Activated CD4-positive, alpha-beta T cell treated with anti-CD3 and anti-CD28 coated beads for 1 hour (primary cell): ENCODE measurements around the gene MILR1.
"Not testable (repeated sequence)": the region's sequence is repeated elsewhere in the genome, so short reads cannot be mapped to it uniquely, and the experiment has no call there.

Experiments used
- DNase-seq: peaks from one replicate; pipeline ENCODE4 v3.0.0-alpha.2; 2020

Gene MILR1

GRCh38 chr17:64448665-64449512 lies at the start of gene MILR1:
Gene MILR1, plus strand, starts transcription at chr17:64449115. Its CDS starts 54 bp downstream, at chr17:64449169.
- DNase-seq = no peak

- DNase-seq = no peak
These were observed 49.2 kb upstream of the MILR1 start for GRCh38 chr17:64399767-64400156.

GRCh38 chr17:64400642-64401041 lies 48.3 kb upstream of the MILR1 start:
- DNase-seq = no peak

DNA sequence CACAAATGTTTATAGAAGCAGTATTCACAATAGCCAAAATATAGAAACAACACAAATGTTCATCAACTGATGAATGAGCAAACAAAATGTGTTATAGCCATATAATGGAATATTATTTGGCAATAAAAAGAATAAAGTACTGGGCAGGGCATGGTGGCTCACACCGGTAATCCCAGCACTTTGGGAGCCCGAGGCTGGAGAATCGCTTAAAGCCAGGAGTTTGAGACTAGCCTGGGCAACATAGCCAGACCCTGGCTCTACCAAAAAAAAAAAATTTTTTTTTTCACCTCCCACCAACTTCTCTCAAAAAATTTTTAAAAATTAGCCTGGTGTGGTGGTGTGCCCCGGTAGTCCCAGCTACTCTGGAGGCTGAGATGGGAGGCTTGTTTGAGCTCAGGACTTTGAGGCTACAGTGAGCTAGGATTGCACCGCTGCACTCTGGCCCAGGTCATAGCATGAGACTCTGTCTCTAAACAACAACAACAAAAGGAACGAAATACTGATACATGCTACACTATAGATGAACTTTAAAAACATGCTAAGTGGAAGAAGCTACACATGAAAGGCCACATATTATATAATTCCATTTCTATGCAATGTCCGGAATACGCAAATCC lies 47.6 kb upstream of the MILR1 start:
- no peak for DNase-seq

DNA sequence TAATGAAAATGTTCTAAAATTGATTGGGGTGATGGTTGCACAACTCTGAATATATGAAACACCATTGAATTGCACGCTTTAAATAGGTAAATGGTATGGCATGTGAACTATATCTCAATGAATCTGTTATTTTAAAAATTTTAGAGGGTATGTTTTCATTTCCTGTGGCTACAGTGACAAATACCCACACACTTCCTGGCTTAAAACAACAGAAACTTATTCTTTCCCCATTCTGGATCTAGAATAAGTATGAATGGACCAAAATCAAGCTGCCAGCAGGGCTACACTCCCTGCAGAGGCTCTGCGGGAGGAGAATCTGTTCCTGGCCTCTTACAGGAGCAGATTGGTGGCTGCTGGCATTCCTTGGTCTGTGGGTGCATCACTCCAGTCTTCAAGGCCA lies 47.0 kb upstream of the MILR1 start:
- DNase-seq = no peak

DNA sequence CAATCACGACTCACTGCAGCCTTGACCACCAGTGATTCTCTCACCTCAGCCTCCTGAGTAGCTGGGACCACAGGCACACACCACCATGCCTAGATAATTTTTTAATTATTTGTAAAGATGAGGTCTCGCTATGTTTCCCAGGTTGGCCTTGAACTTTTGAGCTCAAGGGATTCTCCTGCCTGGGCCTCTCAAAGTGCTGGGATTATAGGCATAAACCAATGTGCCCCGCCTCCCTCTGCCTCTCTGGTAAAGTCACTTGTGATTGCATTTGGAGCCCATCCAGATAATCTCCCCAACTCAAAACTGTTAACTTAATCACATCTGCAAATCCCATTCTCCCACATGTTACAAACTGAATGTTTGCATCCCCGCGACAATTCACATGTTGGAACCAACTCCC lies 46.4 kb upstream of the MILR1 start:
- no peak for DNase-seq

- DNase-seq = no peak
These were observed 44.9 kb upstream of the MILR1 start for GRCh38 chr17:64403881-64404460.

DNA sequence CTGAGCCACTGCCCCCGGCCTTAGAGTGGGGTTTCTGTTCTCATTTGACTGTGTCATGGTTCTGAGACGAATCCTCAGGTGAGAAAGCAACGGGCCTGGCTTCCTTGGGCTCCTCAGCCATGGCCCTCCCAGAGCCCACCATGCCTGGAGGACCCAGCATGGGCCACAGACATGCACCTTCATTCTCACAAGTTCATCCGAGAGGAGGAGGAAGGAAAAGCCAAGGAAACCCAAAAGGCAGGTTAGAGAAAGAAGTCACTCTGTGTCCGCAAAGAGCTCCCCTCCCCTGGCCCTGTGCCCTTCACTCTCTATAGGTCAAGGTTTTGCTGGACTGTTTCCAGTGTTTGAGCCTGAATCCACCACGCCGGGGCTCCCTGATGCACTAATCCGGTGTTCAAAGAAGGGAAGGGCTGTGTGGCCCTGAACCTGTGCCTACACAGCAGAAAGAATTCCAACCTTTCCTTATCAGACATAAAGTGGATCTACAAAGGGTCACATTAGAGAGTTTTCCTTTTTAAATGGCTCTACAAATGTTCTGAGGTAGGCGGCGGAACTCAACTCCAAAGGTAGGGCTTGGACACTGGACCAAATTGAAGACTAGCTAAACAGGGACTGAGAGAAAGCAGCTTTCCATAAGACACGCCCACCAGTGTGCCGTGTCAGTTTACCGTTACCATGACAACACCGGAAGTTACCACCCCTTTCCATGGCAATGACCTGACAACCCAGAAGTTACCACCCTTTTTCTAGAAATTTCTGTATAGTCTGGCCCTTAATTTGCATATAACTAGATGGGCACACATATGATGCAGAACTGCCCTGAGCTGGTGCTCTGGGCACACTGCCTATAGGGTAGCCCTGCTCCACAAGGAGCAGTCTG lies 42.4 kb upstream of the MILR1 start:
- DNase-seq = no peak

GRCh38 chr17:64410750-64411490 lies 38.0 kb upstream of the MILR1 start:
- no peak for DNase-seq

DNA sequence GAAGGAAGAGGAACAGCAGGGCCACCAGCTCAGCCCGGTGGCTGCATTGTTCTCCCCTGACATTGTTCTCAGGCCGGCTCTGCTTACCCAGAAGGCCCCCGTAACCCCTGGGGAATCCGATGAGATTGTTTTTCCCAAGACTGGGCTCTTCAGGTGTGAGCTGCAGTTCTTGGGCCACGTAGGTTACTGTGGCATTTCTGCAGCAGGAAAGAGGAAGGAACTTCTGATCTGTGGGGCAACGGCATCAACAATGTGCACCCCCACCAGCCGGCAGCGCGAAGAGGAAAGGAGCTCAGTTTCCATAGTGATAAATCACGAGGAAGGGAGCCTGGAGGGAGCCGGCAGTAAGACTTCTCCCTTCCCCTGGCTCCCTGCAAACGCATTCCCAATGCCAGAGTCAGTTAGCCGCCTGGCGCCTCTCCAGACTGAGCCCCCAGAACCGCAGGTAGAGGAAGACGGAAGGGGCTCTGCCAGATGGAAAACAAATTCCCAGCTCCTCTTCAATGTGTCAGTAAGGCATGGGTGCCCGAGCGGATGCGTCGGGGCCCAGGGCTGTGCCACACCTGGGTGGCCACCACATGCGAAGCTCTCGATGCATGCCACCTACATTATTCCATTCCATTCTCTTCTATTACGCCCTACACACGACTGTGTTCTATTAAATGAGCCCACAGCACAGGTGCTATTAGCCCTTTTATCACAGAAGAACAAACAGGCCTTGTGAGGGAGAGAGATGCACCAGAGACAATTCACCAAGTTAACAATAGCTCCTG lies 36.7 kb upstream of the MILR1 start:
- no peak for DNase-seq

- DNase-seq = no peak
These were observed 36.0 kb upstream of the MILR1 start for GRCh38 chr17:64412944-64413381.

DNA sequence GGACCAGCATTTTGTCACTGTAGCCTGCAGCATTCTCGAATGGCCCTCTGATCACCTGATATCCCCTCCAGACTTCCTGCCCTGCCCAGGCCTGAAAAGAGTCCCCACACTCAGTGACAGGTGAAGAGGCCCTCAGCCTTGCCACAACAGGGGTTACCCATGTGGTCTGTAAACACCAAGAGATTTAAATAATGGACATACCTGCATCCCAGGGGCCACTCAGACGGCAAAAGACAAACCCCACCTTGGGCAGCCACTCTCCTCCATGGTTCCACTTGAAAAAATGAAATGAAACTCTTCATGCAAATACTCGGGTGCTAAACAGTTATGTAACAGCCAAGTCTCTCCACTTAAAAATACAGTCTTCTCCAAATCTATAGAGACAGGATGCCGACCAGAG lies 35.4 kb upstream of the MILR1 start:
- no peak for DNase-seq

GRCh38 chr17:64418506-64419339 lies 30.2 kb upstream of the MILR1 start:
- no peak for DNase-seq

DNA sequence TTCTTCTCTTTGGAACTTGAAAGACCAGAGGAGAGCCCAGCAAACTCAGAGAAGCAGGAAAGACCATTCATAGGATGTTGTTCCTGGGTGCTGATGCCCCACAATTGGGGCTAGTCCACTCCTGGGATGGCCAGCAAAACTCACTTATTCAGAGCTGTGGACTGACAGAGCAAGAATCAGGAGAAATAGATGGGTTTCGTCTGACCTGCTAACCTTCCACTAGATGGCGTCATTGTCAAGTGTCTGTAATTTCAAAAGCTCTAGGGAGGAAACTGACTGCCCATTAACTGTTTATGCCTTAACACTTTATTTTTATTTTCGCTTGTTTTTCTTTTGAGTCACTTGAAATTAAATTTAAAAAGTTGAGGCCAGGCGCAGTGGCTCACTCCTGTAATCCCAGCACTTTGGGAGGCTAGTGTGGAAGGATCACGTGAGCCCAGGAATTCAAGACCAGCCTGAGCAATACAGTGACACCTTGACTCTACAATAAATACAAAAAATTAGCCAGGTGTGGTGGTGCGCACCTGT lies 28.7 kb upstream of the MILR1 start:
- DNase-seq = no peak

DNA sequence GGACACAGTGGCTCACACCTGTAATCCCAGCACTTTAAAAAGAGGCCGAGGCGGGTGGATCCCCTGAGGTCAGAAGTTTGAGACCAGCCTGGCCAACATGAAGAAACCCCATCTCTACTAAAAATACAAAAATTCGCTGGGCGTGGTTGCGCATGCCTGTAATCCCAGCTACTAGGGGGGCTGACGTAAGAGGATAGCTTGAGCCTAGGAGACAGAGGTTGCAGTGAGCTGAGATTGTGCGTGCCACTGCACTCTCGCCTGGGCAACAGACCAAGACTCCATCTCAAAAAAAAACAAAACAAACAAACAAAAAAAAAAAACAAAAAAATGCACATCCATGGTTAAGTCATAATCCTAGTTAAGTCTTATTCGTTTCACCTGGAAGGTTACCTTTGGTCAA lies 26.8 kb upstream of the MILR1 start:
- DNase-seq = not testable (repeated sequence)

DNA sequence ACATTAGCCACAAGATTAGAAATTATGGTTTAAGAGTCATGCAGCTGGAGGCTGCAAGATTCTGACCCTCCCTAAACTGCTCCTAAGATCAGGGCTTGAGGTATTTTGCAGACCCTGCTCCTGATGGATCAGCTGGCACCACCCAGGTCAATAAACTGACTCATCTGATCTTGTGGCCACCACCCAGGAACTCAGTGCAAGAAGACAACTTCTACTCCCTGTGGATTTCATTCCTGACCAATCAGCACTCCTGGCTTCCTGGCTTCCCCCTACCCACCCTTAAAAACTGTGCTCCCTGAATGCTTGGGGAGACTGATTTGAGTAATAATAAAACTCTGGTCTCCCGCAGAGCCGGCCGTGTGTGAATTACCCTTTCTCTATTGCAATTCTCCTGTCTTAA lies 25.0 kb upstream of the MILR1 start:
- no peak for DNase-seq

GRCh38 chr17:64424324-64424849 lies 24.5 kb upstream of the MILR1 start:
- no peak for DNase-seq

DNA sequence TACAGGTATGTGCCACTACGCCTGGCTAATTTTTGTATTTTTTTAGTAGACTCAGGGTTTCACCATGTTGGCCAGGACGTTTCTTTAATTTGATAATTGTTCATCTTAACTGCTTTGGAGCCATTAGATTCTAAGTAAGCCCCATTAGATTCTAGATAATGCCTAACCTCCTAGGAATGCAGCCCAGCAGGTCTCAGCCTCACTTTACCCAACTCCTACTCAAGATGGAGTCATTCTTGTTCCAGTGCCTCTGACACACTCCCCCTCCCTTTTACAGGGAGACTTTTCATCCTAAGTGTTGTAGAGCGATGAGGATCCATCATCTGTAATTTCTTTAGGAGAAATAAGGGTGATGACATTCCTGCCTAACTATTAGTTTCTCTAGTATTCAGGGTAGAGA lies 23.7 kb upstream of the MILR1 start:
- DNase-seq = no peak

DNA sequence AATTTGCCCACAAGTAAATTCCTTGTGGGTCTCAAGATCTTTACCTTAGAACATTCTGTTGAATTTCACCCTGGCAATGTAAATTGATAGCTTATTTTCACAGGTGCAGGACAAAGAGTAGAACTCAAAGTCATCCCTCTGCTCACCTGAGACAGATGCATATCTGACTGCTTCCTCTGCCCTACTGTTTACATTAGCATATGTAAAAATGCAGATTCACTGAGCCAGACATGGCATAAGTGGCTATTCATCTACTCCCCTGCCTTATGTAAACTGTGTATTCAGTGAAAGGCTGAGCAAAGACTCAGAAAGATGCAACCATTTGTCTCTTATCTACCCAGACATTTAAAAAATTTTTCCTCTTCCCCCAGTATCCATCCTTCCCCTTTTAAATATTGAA lies 22.3 kb upstream of the MILR1 start:
- DNase-seq = no peak

- DNase-seq = no peak
These were observed 20.5 kb upstream of the MILR1 start for GRCh38 chr17:64428406-64428805.
